ENCODE data around the gene SPATA25.
"Not testable (repeated sequence)": the region's sequence is repeated elsewhere in the genome, so short reads cannot be mapped to it uniquely, and the experiment has no call there.

Gene SPATA25

DNA sequence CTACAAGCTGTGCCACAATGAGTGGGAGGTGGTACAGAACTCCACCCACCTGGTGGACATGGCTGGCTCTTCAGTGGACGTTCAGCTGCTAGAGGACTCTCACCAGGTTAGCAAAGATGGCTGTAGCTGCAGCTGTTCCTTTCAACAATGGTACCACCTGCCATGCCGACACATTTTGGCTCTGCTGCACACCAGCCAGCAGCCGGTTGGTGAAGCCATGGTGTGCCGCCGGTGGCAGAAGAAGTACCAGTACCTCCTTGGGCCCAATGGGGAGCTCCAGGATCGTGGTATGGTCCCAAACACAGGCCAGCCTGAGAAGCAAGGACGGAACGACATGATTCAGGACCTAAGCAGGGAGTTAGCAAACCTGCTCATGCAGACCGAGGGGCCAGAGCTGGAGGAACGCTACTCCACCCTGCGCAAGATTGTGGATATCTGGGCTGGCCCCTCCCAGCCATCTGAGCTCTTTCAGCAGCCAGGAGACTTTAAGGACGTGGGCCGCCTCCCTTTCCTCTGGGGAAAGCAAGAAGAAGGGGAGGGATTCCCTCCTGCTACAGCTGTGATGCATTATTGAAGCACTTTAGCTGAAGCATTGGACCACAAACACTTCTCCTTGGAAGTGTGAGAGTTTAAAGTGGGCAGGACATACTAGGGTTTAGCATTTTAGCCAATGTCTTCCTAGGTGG lies 9.2 kb downstream of the SPATA25 start:
- no peak overlapping the region for H3K4me3 ChIP-seq (ENCODE audit: low read depth, low read length)
- TF ChIP-seq, protein P1, sequence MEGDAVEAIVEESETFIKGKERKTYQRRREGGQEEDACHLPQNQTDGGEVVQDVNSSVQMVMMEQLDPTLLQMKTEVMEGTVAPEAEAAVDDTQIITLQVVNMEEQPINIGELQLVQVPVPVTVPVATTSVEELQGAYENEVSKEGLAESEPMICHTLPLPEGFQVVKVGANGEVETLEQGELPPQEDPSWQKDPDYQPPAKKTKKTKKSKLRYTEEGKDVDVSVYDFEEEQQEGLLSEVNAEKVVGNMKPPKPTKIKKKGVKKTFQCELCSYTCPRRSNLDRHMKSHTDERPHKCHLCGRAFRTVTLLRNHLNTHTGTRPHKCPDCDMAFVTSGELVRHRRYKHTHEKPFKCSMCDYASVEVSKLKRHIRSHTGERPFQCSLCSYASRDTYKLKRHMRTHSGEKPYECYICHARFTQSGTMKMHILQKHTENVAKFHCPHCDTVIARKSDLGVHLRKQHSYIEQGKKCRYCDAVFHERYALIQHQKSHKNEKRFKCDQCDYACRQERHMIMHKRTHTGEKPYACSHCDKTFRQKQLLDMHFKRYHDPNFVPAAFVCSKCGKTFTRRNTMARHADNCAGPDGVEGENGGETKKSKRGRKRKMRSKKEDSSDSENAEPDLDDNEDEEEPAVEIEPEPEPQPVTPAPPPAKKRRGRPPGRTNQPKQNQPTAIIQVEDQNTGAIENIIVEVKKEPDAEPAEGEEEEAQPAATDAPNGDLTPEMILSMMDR (IDR thresholded peaks at IDR 0.05; ENCODE audit: low read depth, low read length): no peak

DNA sequence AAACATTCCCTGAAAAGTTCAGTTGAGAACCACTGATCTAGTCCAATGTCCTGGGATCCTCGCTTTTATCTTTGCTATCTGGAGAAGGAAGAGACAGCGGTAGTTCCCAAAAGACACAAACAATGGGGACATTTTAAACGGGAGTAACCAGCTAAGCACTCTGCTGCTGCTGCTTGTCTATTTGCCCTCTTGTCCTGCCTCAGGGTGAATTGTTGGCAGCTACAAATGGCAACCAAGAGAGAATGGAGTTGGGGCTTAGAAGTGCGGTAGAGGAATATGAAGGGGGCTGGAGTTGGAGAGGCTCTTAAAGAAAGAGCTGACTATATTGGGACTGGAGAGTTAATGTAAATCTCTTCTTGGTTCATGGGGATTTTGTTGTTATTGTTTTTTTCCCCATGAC lies 12.8 kb downstream of the SPATA25 start:
- TF ChIP-seq, protein P1 (IDR thresholded peaks at IDR 0.05; ENCODE audit: low read depth, low read length): no peak

DNA sequence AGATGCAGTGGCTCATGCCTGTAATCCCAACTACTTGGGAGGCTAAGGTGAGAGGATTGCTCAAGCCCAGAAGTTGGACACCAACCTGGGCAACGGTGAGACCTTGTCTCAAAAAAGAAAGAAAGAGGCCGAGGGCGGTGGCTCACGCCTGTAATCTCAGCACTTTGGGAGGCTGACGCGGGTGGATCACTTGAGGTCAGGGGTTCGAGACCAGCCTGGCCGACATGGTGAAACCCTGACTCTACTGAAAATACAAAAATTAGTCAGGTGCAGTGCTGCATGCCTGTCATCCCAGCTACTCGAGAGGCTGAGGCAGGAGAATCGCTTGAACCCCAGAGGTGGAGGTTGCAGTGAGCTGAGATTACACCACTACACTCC lies 13.3 kb downstream of the SPATA25 start:
- not testable (repeated sequence) for H3K4me3 ChIP-seq (ENCODE audit: low read depth, low read length)

More for the DNA sequence above, 12.8 kb downstream of the SPATA25 start:
- H3K4me3 ChIP-seq (ENCODE audit: low read depth, low read length): no peak overlapping the region

DNA sequence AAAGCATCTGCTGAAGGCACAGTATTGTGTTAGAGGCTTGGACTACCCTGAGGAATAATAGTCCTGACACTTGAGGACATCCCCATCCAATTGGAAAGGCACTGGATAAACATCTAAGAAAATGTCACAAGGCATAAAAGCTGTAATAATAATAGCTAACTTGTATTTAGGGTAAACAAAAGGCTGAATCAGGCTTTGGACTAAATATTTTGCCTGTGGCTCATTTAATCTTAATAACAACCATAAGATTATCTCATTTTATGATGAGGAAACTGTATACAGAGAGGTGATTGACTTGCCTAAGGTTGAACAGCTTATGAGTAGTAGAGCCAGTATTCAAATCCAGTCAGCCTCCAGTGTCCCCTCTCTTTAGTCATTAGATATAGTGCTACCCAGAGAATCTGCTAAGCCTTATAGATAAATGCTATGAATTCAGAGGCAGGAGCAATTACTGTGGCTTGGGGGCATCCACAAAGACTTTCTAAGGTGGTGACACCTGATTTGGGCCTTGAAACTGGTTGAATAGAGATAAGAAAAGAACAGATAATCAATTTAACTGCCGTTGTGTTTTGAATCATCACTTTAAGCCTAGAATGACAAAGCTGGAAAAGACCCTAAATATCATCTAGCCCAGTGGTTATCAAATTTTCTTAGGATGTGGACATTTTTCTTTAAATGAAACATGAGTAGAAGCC lies 13.9 kb downstream of the SPATA25 start:
- TF ChIP-seq, protein P1 (IDR thresholded peaks at IDR 0.05; ENCODE audit: low read depth, low read length): no peak
- H3K4me3 ChIP-seq (ENCODE audit: low read depth, low read length): no peak overlapping the region

DNA sequence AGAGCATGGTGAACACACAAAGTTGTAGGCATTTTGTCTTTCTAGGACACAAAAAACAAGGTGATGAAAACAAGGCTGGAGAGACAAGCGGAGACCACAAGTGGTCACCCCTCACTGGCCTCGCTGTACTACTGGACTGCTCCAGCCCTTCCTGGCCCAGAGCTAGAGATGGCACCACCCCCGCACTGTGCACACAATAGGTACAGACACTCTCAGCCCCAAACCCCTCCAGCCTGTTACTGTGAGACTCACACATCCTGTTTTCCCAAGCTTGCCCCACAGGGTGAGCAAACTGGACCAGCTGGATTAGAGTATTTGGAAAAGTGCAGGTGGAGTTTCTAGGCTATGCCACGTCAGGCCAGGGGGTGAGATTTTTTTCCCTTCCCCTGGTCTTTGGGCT lies 14.8 kb downstream of the SPATA25 start:
- TF ChIP-seq, protein P1 (IDR thresholded peaks at IDR 0.05; ENCODE audit: low read depth, low read length): no peak
- no peak overlapping the region for H3K4me3 ChIP-seq (ENCODE audit: low read depth, low read length)

DNA sequence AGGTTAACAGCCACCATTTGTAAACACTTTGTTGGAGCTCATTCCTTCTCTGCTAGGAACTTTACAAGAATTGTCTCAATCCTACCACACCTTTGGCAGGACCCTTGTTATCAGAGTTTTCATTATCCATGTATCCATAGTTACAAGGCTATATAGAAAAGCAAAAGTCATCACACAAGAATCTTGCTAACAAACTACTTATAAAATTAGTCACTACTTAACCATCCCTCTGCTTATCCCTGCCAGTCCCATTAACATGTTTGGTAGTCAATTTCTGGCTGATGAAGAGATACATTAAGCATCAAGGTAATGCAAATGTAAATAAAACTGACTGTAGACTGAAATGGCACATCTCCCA lies 19.6 kb downstream of the SPATA25 start:
- no peak overlapping the region for H3K4me3 ChIP-seq (ENCODE audit: low read depth, low read length)
- TF ChIP-seq, protein P1 (IDR thresholded peaks at IDR 0.05; ENCODE audit: low read depth, low read length): no peak

DNA sequence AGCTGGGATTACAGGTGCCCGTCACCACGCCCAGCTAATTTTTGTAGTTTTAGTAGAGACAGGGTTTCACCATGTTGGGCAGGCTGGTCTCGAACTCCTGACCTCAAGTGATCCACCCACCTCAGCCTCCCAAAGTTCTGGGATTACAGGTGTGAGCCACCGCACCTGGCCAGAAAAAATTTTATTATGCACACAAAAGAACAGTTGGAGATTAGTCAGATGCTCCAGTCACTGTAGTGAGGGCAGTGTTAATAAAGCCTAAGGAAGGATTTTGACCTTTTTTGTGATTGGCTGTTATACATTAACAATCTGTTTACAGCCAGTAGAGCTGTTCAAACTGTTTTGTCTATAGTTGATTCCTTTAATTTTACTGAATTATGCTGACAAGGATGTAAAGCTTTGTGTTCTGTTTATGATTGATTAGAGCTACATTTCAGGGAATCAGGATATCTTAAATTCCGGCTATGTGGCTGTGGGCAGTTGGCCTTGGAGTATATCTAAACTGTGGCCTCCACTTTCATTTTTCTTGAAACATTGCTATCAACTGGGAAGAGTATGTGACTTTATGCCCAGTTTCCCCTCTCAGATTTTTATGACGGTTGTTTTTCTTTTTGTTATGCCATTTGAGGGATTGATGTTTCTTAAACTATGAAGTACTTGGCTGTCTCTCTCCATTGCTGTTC lies 20.1 kb downstream of the SPATA25 start:
- TF ChIP-seq, protein P1 (IDR thresholded peaks at IDR 0.05; ENCODE audit: low read depth, low read length): no peak
- H3K4me3 ChIP-seq (ENCODE audit: low read depth, low read length): no peak overlapping the region
